Panc1 (cell line): ENCODE measurements around the gene DLG2. TPM values are rescaled to one million over a fixed set of nuclear protein-coding genes. Genes with fewer than 3 reads are reported as not detected.

ENCODE experiments used
- ATAC-seq: fragments of 200-7000 bp; cut with Tn5 transposase; 2 replicates; pipeline ENCODE4 v1.9.1; 2020; ENCODE audit warnings: mild to moderate bottlenecking, moderate library complexity
- BruUV-seq: library from RNA; stranded (reverse); fragments of 400-500 nt; replicated peaks from 2 replicates; lab custom pipeline; 2021; lab: Mats Ljungman, UMichigan
- CTCF ChIA-PET: fragments of 300-600 bp; sonication (Branson Sonifier 250); formaldehyde crosslinking; loops from one replicate; lab custom pipeline; 2022; ENCODE audit warnings: antibody characterized with exemption; lab: Charles Lee
- POLR2A ChIA-PET: fragments of 300-600 bp; sonication (Branson Sonifier 250); formaldehyde crosslinking; loops from one replicate; lab custom pipeline; 2022; ENCODE audit warnings: antibody characterized with exemption; lab: Charles Lee
- DNase-seq: peaks from one replicate; pipeline ENCODE4 v3.0.0-alpha.2; 2010; ENCODE audit warnings: low read depth, low spot score
- H3K27ac ChIP-seq: 2 replicates; pipeline ENCODE4 v1.5.1; 2011; ENCODE audit warnings: mild to moderate bottlenecking, low read length, inconsistent platforms
- H3K27me3 ChIP-seq: fragments of 200-500 bp; sonication (Bioruptor generic); 2 replicates; pipeline ENCODE4 v1.6.0; 2014; ENCODE audit warnings: low read length, inconsistent platforms; ENCODE audit not compliant: control insufficient read depth, insufficient read depth
- H3K36me3 ChIP-seq: fragments of 200-500 bp; sonication (Bioruptor generic); 2 replicates; pipeline ENCODE4 v1.5.1; 2014; ENCODE audit warnings: inconsistent platforms, mild to moderate bottlenecking, low read length, moderate library complexity; ENCODE audit not compliant: control insufficient read depth, insufficient read depth
- H3K4me1 ChIP-seq: 2 replicates; pipeline ENCODE4 v1.5.1; 2011; ENCODE audit warnings: inconsistent platforms, mild to moderate bottlenecking, low read length, moderate library complexity; ENCODE audit not compliant: control insufficient read depth, insufficient read depth
- H3K4me3 ChIP-seq, 2 experiments: 2 replicates each; pipeline ENCODE4 v1.5.1; 2011 to 2012; ENCODE audit warnings: low read depth in 2 of 2, low read length in 2 of 2, mild to moderate bottlenecking in 2 of 2, inconsistent platforms in 1 of 2, moderate library complexity in 1 of 2
- H3K9me3 ChIP-seq: fragments of 200-500 bp; sonication (Bioruptor generic); 2 replicates; pipeline ENCODE4 v1.5.1; 2014; ENCODE audit warnings: low read depth, mild to moderate bottlenecking, inconsistent platforms, low read length, moderate library complexity; ENCODE audit not compliant: control insufficient read depth, insufficient read depth
- CTCF ChIP-seq: fragments of 450-650 bp; IDR thresholded peaks from 2 replicates; pipeline ENCODE4 v1.5.1; 2017; ENCODE audit warnings: mild to moderate bottlenecking
- POLR2AphosphoS5 ChIP-seq: IDR thresholded peaks from 2 replicates; pipeline ENCODE4 v1.6.1; 2012; ENCODE audit warnings: mild to moderate bottlenecking, low read depth, low read length, moderate library complexity
- REST ChIP-seq, 2 experiments: IDR thresholded peaks; 2 replicates each; pipeline ENCODE4 v1.6.1; 2011 to 2012; ENCODE audit warnings: low read depth in 2 of 2, control low read depth in 1 of 2, low read length in 1 of 2, mild to moderate bottlenecking in 1 of 2, moderate library complexity in 1 of 2; ENCODE audit not compliant: insufficient read depth in 1 of 2
- SIN3A ChIP-seq: IDR thresholded peaks from 2 replicates; pipeline ENCODE4 v1.6.1; 2012; ENCODE audit warnings: low read depth, mild to moderate bottlenecking, low read length, moderate library complexity, borderline replicate concordance; ENCODE audit not compliant: insufficient read depth
- TCF7L2 ChIP-seq: IDR thresholded peaks from 2 replicates; pipeline ENCODE4 v1.6.1; 2011; ENCODE audit warnings: mild to moderate bottlenecking, low read depth, low read length, inconsistent platforms
- in situ Hi-C: cut with HindIII; loops from 2 replicates; pipeline ENCODE4 v1.10.0; 2016; ENCODE audit warnings: low sequenced_read_pairs, low pct_unique_long_range_greater_than_20kb
- intact Hi-C: fragments of 100-400 bp; cut with micrococcal nuclease; formaldehyde crosslinking; loops from one replicate; pipeline ENCODE4 v1.10.0; 2022; ENCODE audit not compliant: unreplicated experiment
- total RNA-seq: library from RNA; stranded (reverse); gene quantifications from one replicate; pipeline ENCODE4 v1.2.1, GENCODE V29; 2021; ENCODE audit not compliant: unreplicated experiment

DLG2 gene
- total RNA-seq, 1 experiment from 2014 or later: 4.2 TPM

GRCh38 chr11:85626496-85626895 is 648 bp downstream of the DLG2 start:
- CTCF ChIA-PET: no interaction called here
- in situ Hi-C loops: no loop called here
- peaks cover 34% of the 10 kb centered on the region for H3K4me1 ChIP-seq
- TF ChIP-seq SIN3A (no peak), TCF7L2 (no peak), REST (IDR thresholded peaks at IDR 0.05; ENCODE audit: insufficient read depth in 1 of 2, low read depth in 2 of 2, low read length in 1 of 2) (no peak), CTCF (no peak), POLR2AphosphoS5 (no peak)
- intact Hi-C loops: loop anchor here (5.0 kb wide), 2 partner anchors 36 to 51 kb away; no protein-coding TSS in a partner anchor
- peak overlapping the region in 1 of 2 experiments; percentile 88; a peak in 3 of 4 replicates for H3K4me3 ChIP-seq
- DNase-seq (no peak), ATAC-seq (no peak)
- H3K27me3 ChIP-seq: no peaks in the 10 kb centered on the region
- BruUV-seq: no TSS peak
- POLR2A ChIA-PET: no interaction called here
- H3K9me3 ChIP-seq: no peaks in the 10 kb centered on the region
- peak overlapping the region; percentile 96 for H3K27ac ChIP-seq
- H3K36me3 ChIP-seq: peaks cover under 1% of the 10 kb centered on the region

- H3K27ac ChIP-seq: no peak overlapping the region
- POLR2A ChIA-PET: interaction anchor here (0.6 kb wide), 1 partner anchor 87 kb away, joined by 5 read pairs; no protein-coding TSS in a partner anchor
- CTCF ChIA-PET: no interaction called here
- no peak for DNase-seq
- no peak overlapping the region for H3K4me3 ChIP-seq
- intact Hi-C loops: no loop called here
- no peak for ATAC-seq
- H3K9me3 ChIP-seq: no peaks in the 10 kb centered on the region
- in situ Hi-C loops: no loop called here
- H3K36me3 ChIP-seq: no peaks in the 10 kb centered on the region
- no peaks in the 10 kb centered on the region for H3K27me3 ChIP-seq
- no peak for TF ChIP-seq REST (IDR thresholded peaks at IDR 0.05; ENCODE audit: insufficient read depth in 1 of 2, low read depth in 2 of 2, low read length in 1 of 2)
- TF ChIP-seq SIN3A: no peak
- TF ChIP-seq TCF7L2: no peak
- TF ChIP-seq CTCF: no peak
- no peak for TF ChIP-seq POLR2AphosphoS5
- peaks cover 4% of the 10 kb centered on the region; the same call in 1 of the 2 replicates for H3K4me1 ChIP-seq
- no TSS peak for BruUV-seq
Measured at GRCh38 chr11:85620256-85620655, 6.9 kb downstream of the DLG2 start.
